Measurements from ENCODE around the gene IFNG-AS1. TPM values are rescaled to one million over a fixed set of nuclear protein-coding genes. Genes with fewer than 3 reads are reported as not detected.

The IFNG-AS1 gene
- total RNA-seq, 4 donors from 2014 or later = 0.22 to 0.68 (median 0.65) TPM; not detected in 1

- TF ChIP-seq CTCF (IDR thresholded peaks at IDR 0.05; ENCODE audit: low read depth) = no peak
Observed at GRCh38 chr12:67993143-67993542, 3.9 kb downstream of the IFNG-AS1 start.

- no peak for TF ChIP-seq CTCF (IDR thresholded peaks at IDR 0.05; ENCODE audit: low read depth)
Observed at GRCh38 chr12:67994046-67994445, 4.8 kb downstream of the IFNG-AS1 start.

GRCh38 chr12:67996347-67996746 lies 7.1 kb downstream of the IFNG-AS1 start:
- TF ChIP-seq CTCF (IDR thresholded peaks at IDR 0.05; ENCODE audit: low read depth) = no peak

GRCh38 chr12:67998379-67998778 lies 9.1 kb downstream of the IFNG-AS1 start:
- TF ChIP-seq CTCF (IDR thresholded peaks at IDR 0.05; ENCODE audit: low read depth) = no peak

GRCh38 chr12:67999244-67999643 lies 10.0 kb downstream of the IFNG-AS1 start:
- no peak for TF ChIP-seq CTCF (IDR thresholded peaks at IDR 0.05; ENCODE audit: low read depth)

GRCh38 chr12:68001486-68002466 lies 12.5 kb downstream of the IFNG-AS1 start:
- no peak for TF ChIP-seq CTCF (IDR thresholded peaks at IDR 0.05; ENCODE audit: low read depth)

GRCh38 chr12:68003777-68004176 lies 14.5 kb downstream of the IFNG-AS1 start:
- no peak for TF ChIP-seq CTCF (IDR thresholded peaks at IDR 0.05; ENCODE audit: low read depth)

Measured in subcutaneous adipose tissue (tissue), 4 donors.